Immature natural killer cell (primary cell): ENCODE data around the gene HCN3. TPM values are rescaled to one million over a fixed set of nuclear protein-coding genes. Genes with fewer than 3 reads are reported as not detected.
"Not testable (repeated sequence)": the region's sequence is repeated elsewhere in the genome, so short reads cannot be mapped to it uniquely, and the experiment has no call there.

Experiments
- DNase-seq, 3 donors: peaks; one replicate each; pipeline ENCODE4 v3.0.0; 2022; ENCODE audit warnings: mixed read lengths in 1 of 3
- H3K27ac Mint-ChIP-seq, 6 donors: one replicate each; pipeline ENCODE4 v1.8.0; 2020; ENCODE audit warnings: mixed read lengths in 6 of 6, mild to moderate bottlenecking in 5 of 6, inconsistent platforms in 4 of 6, moderate library complexity in 3 of 6
- H3K27me3 Mint-ChIP-seq, 3 donors: one replicate each; pipeline ENCODE4 v1.8.0; 2020 to 2021; ENCODE audit warnings: low read depth in 3 of 3, mild to moderate bottlenecking in 3 of 3, mixed read lengths in 3 of 3, moderate library complexity in 3 of 3, inconsistent platforms in 1 of 3
- H3K36me3 Mint-ChIP-seq, 3 donors: one replicate each; pipeline ENCODE4 v1.8.0; 2020; ENCODE audit warnings: mixed read lengths in 3 of 3, inconsistent platforms in 2 of 3, mild to moderate bottlenecking in 2 of 3
- H3K4me1 Mint-ChIP-seq, 2 donors: one replicate each; pipeline ENCODE4 v1.8.0; 2020; ENCODE audit warnings: inconsistent platforms in 2 of 2, mild to moderate bottlenecking in 2 of 2, mixed read lengths in 2 of 2, moderate library complexity in 1 of 2
- H3K4me3 Mint-ChIP-seq, 5 donors: one replicate each; pipeline ENCODE4 v1.8.0; 2020; ENCODE audit warnings: mild to moderate bottlenecking in 5 of 5, mixed read lengths in 5 of 5, inconsistent platforms in 3 of 5, moderate library complexity in 3 of 5
- H3K9me3 Mint-ChIP-seq, 6 donors: one replicate each; pipeline ENCODE4 v1.8.0; 2020; ENCODE audit warnings: mild to moderate bottlenecking in 6 of 6, mixed read lengths in 6 of 6, inconsistent platforms in 4 of 6, moderate library complexity in 3 of 6
- polyA plus RNA-seq, 3 donors: library from polyadenylated mRNA; unstranded; fragments of 300-500 nt; fragmentation: Illumina TruSeq; gene quantifications; one replicate each; pipeline ENCODE4 v1.2.3, GENCODE V29; 2021

HCN3 gene
- polyA plus RNA-seq, 3 donors from 2014 or later = 0.52 TPM; not detected in 2

GRCh38 chr1:155326020-155326526 lies 48.8 kb downstream of the HCN3 start:
- peak overlapping the region; percentile 51 to 88 (median 68) for H3K27ac Mint-ChIP-seq
- peaks cover 0 to 10% (median 6%) of the 10 kb centered on the region in 3 donors for H3K36me3 Mint-ChIP-seq
- H3K9me3 Mint-ChIP-seq = no peaks in the 10 kb centered on the region
- peaks cover 0 to 7% (median 5%) of the 10 kb centered on the region in 3 donors for H3K27me3 Mint-ChIP-seq
- H3K4me3 Mint-ChIP-seq = peak overlapping the region; percentile 42 to 85 (median 65)
- DNase-seq = no peak
- peaks cover 10 to 17% of the 10 kb centered on the region in 2 donors for H3K4me1 Mint-ChIP-seq

GRCh38 chr1:155326631-155327037 lies 49.4 kb downstream of the HCN3 start:
- peak overlapping the region in 3 of 6 donors; percentile 47 to 78 (median 60) for H3K27ac Mint-ChIP-seq

GRCh38 chr1:155327981-155328380 lies 50.7 kb downstream of the HCN3 start:
- Mint-ChIP-seq H3K4me1 (peaks cover 7 to 10% of the 10 kb centered on the region in 2 donors), H3K36me3 (peaks cover 0 to 13% (median 8%) of the 10 kb centered on the region in 3 donors), H3K27ac (peak overlapping the region in 3 of 6 donors; percentile 10 to 57 (median 45)), H3K4me3 (no peak overlapping the region), H3K27me3 (peaks cover 0 to 7% (median 5%) of the 10 kb centered on the region in 3 donors), H3K9me3 (no peaks in the 10 kb centered on the region)
- no peak for DNase-seq

More at GRCh38 chr1:155326631-155327037, 49.4 kb downstream of the HCN3 start:
- peaks cover 10 to 14% of the 10 kb centered on the region in 2 donors for H3K4me1 Mint-ChIP-seq
- no peak for DNase-seq
- H3K27me3 Mint-ChIP-seq = peaks cover 0 to 7% (median 5%) of the 10 kb centered on the region in 3 donors
- H3K36me3 Mint-ChIP-seq = peaks cover 0 to 13% (median 8%) of the 10 kb centered on the region in 3 donors
- H3K4me3 Mint-ChIP-seq = no peak overlapping the region
- no peaks in the 10 kb centered on the region for H3K9me3 Mint-ChIP-seq

- H3K4me3 Mint-ChIP-seq, DNase-seq, H3K9me3 Mint-ChIP-seq, H3K27me3 Mint-ChIP-seq: not testable (repeated sequence)
- Mint-ChIP-seq H3K4me1 (peaks cover 7 to 10% of the 10 kb centered on the region in 2 donors), H3K27ac (peak overlapping the region in 1 of 6 donors; percentile 46), H3K36me3 (peaks cover 4 to 19% (median 12%) of the 10 kb centered on the region in 3 donors)
These were observed 51.6 kb downstream of the HCN3 start for GRCh38 chr1:155328856-155329255.

GRCh38 chr1:155329980-155330598 lies 52.8 kb downstream of the HCN3 start:
- Mint-ChIP-seq H3K4me3 (no peak overlapping the region), H3K36me3 (peaks cover 4 to 23% (median 12%) of the 10 kb centered on the region in 3 donors), H3K27me3 (peaks cover 0 to 7% (median 2%) of the 10 kb centered on the region in 3 donors), H3K9me3 (no peaks in the 10 kb centered on the region), H3K4me1 (peaks cover 4 to 10% of the 10 kb centered on the region in 2 donors), H3K27ac (no peak overlapping the region)
- DNase-seq = no peak

GRCh38 chr1:155334962-155335361 lies 57.7 kb downstream of the HCN3 start:
- H3K27ac Mint-ChIP-seq = peak overlapping the region in 1 of 6 donors; percentile 12

More at GRCh38 chr1:155334962-155335361, 57.7 kb downstream of the HCN3 start:
- Mint-ChIP-seq H3K27me3 (no peaks in the 10 kb centered on the region), H3K9me3 (no peaks in the 10 kb centered on the region), H3K36me3 (peaks cover 19 to 42% (median 21%) of the 10 kb centered on the region in 3 donors), H3K4me3 (no peak overlapping the region), H3K4me1 (no peaks in the 10 kb centered on the region)
- no peak for DNase-seq

Other genes with a start within 250 kb of the HCN3 start
- gene DCST2, start 243.7 kb upstream of the HCN3 start, polyA plus RNA-seq = not detected
- not detected for gene DCST1, start 243.6 kb upstream of the HCN3 start, polyA plus RNA-seq
- 10 to 100 TPM; 10.4 to 27.1 (median 24.3) TPM for gene ADAM15, start 226.1 kb upstream of the HCN3 start, polyA plus RNA-seq
- 1 to 10 TPM; 1.1 to 3.0 (median 2.6) TPM for gene EFNA4, start 213.7 kb upstream of the HCN3 start, polyA plus RNA-seq
- 1 to 10 TPM in 1 of 3 donors, under 1 TPM in 2; 0.70 to 2.3 (median 0.94) TPM for gene EFNA3, start 198.6 kb upstream of the HCN3 start, polyA plus RNA-seq
- 1 to 10 TPM in 2 of 3 donors, under 1 TPM in 1; 0.64 to 4.0 (median 1.1) TPM for gene EFNA1, start 149.6 kb upstream of the HCN3 start, polyA plus RNA-seq
- 100 to 1,000 TPM in 1 of 3 donors, 10 to 100 TPM in 2; 59.5 to 120 (median 93.0) TPM for gene SLC50A1, start 141.6 kb upstream of the HCN3 start, polyA plus RNA-seq
- gene DPM3, start 136.9 kb upstream of the HCN3 start, polyA plus RNA-seq = 100 to 1,000 TPM; 103 to 274 (median 126) TPM
- 100 to 1,000 TPM; 396 to 465 (median 435) TPM for gene KRTCAP2, start 104.2 kb upstream of the HCN3 start, polyA plus RNA-seq
- under 1 TPM in 1 of 3 donors, not detected in 2; 0.43 TPM for gene TRIM46, start 103.6 kb upstream of the HCN3 start, polyA plus RNA-seq
- 1 to 10 TPM in 2 of 3 donors, not detected in 1; 1.3 to 1.8 TPM for gene THBS3, start 69.6 kb upstream of the HCN3 start, polyA plus RNA-seq
- 10 to 100 TPM; 51.1 to 62.6 (median 55.1) TPM for gene MTX1, start 68.8 kb upstream of the HCN3 start, polyA plus RNA-seq
- 1 to 10 TPM in 1 of 3 donors, under 1 TPM in 2; 0.64 to 1.3 (median 0.79) TPM for gene ENTREP3, start 22.0 kb upstream of the HCN3 start, polyA plus RNA-seq
- 100 to 1,000 TPM; 101 to 182 (median 140) TPM for gene SCAMP3, start 15.1 kb upstream of the HCN3 start, polyA plus RNA-seq
- gene CLK2, start 4.0 kb upstream of the HCN3 start, polyA plus RNA-seq = 10 to 100 TPM in 1 of 3 donors, 1 to 10 TPM in 2; 5.8 to 15.6 (median 6.2) TPM
- gene PKLR, start 24.0 kb downstream of the HCN3 start, polyA plus RNA-seq = not detected
- gene FDPS, start 31.4 kb downstream of the HCN3 start, polyA plus RNA-seq = 100 to 1,000 TPM; 173 to 279 (median 206) TPM
- gene RUSC1, start 43.4 kb downstream of the HCN3 start, polyA plus RNA-seq = 10 to 100 TPM in 2 of 3 donors, 1 to 10 TPM in 1; 9.2 to 21.3 (median 18.1) TPM